ENCODE results near the gene ACAT2. TPM values are rescaled to one million over a fixed set of nuclear protein-coding genes. Genes with fewer than 3 reads are reported as not detected.

Gene ACAT2
- total RNA-seq, 1 donor from 2014 or later = 0.85 TPM

GRCh38 chr6:159828074-159828473 lies 66.2 kb downstream of the ACAT2 start:
- H3K36me3 ChIP-seq = no peaks in the 10 kb centered on the region
- DNase-seq (ENCODE audit: low spot score in 2 of 2) = no peak
- intact Hi-C loops (cut with DNase I) = no loop called here
- no peaks in the 10 kb centered on the region for H3K9me3 ChIP-seq
- peaks cover 0 to under 1% of the 10 kb centered on the region in 2 donors for H3K4me1 ChIP-seq
- no peak overlapping the region for H3K4me3 ChIP-seq
- H3K27me3 ChIP-seq = no peaks in the 10 kb centered on the region
- no peak overlapping the region for H3K27ac ChIP-seq
- TF ChIP-seq CTCF (IDR thresholded peaks at IDR 0.05) = no peak

Other genes with a start within 250 kb of the ACAT2 start
- 205 TPM for gene SOD2, start 68.8 kb upstream of the ACAT2 start, total RNA-seq
- gene WTAP, start 34.5 kb upstream of the ACAT2 start, total RNA-seq = 44.6 TPM
- gene TCP1, start 27.6 kb downstream of the ACAT2 start, total RNA-seq = 46.7 TPM
- gene MRPL18, start 28.4 kb downstream of the ACAT2 start, total RNA-seq = 119 TPM
- gene PNLDC1, start 38.2 kb downstream of the ACAT2 start, total RNA-seq = not detected
- not detected for gene MAS1, start 128.9 kb downstream of the ACAT2 start, total RNA-seq
- 104 TPM for gene IGF2R, start 207.0 kb downstream of the ACAT2 start, total RNA-seq

Measured in ascending aorta (tissue), 2 donors.